Transverse colon (tissue), 3 donors: Measurements from ENCODE around the gene CCBE1.

Experiments used
- EP300 ChIP-seq: sonication (generic); formaldehyde crosslinking; IDR thresholded peaks from one replicate; pipeline ENCODE4 v1.6.1; 2017; ENCODE audit warnings: antibody characterized with exemption, low read depth
- POLR2A ChIP-seq: fragments of 450-650 bp; IDR thresholded peaks from one replicate; pipeline ENCODE4 v1.6.1; 2016; ENCODE audit warnings: antibody characterized with exemption, mild to moderate bottlenecking, moderate library complexity
- TF ChIP-seq, protein P1 (sequence below), 5 experiments: fragments of 200-600 bp in 3 of 5; fragments of 450-650 bp in 2 of 5; sonication (generic) in 3 of 5; IDR thresholded peaks; 1 replicate in 2 of 5; 2 replicates in 3 of 5; pipeline ENCODE4 v1.5.1; 2016 to 2017; ENCODE audit warnings: antibody characterized with exemption in 5 of 5, inconsistent platforms in 3 of 5, mild to moderate bottlenecking in 2 of 5, moderate library complexity in 1 of 5

- TF ChIP-seq, protein P1, sequence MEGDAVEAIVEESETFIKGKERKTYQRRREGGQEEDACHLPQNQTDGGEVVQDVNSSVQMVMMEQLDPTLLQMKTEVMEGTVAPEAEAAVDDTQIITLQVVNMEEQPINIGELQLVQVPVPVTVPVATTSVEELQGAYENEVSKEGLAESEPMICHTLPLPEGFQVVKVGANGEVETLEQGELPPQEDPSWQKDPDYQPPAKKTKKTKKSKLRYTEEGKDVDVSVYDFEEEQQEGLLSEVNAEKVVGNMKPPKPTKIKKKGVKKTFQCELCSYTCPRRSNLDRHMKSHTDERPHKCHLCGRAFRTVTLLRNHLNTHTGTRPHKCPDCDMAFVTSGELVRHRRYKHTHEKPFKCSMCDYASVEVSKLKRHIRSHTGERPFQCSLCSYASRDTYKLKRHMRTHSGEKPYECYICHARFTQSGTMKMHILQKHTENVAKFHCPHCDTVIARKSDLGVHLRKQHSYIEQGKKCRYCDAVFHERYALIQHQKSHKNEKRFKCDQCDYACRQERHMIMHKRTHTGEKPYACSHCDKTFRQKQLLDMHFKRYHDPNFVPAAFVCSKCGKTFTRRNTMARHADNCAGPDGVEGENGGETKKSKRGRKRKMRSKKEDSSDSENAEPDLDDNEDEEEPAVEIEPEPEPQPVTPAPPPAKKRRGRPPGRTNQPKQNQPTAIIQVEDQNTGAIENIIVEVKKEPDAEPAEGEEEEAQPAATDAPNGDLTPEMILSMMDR (IDR thresholded peaks at IDR 0.05), result no peak
- TF ChIP-seq POLR2A (no peak), EP300 (no peak)
These were observed 69.8 kb downstream of the CCBE1 start for GRCh38 chr18:59627414-59627813.
